GM12878 (cell line): ENCODE measurements around the gene TMEM39B. TPM values are rescaled to one million over a fixed set of nuclear protein-coding genes. Genes with fewer than 3 reads are reported as not detected.
"Not testable (repeated sequence)": the region's sequence is repeated elsewhere in the genome, so short reads cannot be mapped to it uniquely, and the experiment has no call there.

Experiments
- ATAC-seq: fragments of 200-7000 bp; cut with Tn5 transposase; 3 replicates; pipeline ENCODE4 v1.9.1; 2020; ENCODE audit warnings: mild to moderate bottlenecking, moderate library complexity
- BruUV-seq: library from RNA; stranded (reverse); fragments of 400-500 nt; replicated peaks from 2 replicates; lab custom pipeline; 2021; lab: Mats Ljungman, UMichigan
- CTCF ChIA-PET: fragments of 300-600 bp; sonication (Branson Sonifier 250); formaldehyde crosslinking; extraction: SDS; loops from one replicate; lab custom pipeline; 2021; ENCODE audit warnings: inconsistent platforms; lab: Yijun Ruan, JAX
- POLR2A ChIA-PET: fragments of 350-600 bp; formaldehyde crosslinking; extraction: SDS; loops from one replicate; lab custom pipeline; 2021; ENCODE audit warnings: inconsistent platforms; lab: Charles Lee
- RAD21 ChIA-PET: fragments of 300-600 bp; sonication (Branson Sonifier 250); formaldehyde crosslinking; loops from one replicate; lab custom pipeline; 2023; ENCODE audit warnings: antibody characterized with exemption; ENCODE audit not compliant: unreplicated experiment; lab: Charles Lee
- SMC1A ChIA-PET: fragments of 300-600 bp; sonication (Branson Sonifier 250); formaldehyde crosslinking; loops from one replicate; lab custom pipeline; 2023; ENCODE audit not compliant: unreplicated experiment, uncharacterized antibody; lab: Charles Lee
- DNase-seq: peaks from one replicate; pipeline ENCODE4 v3.0.0-alpha.2; 2011; ENCODE audit warnings: low read depth, low spot score
- FAIRE-seq: peaks from 3 replicates; lab custom pipeline; 2011; peaks lifted over from hg19 to GRCh38; lab: Jason Lieb, UNC
- H2AFZ ChIP-seq: 2 replicates; pipeline ENCODE4 v1.6.0; 2011; ENCODE audit warnings: low read depth, low read length, control low read depth; ENCODE audit not compliant: control insufficient read depth
- H3K27ac ChIP-seq: 2 replicates; pipeline ENCODE4 v1.5.1; 2011; ENCODE audit warnings: control low read depth; ENCODE audit not compliant: control insufficient read depth, insufficient read depth
- H3K27me3 ChIP-seq, 2 experiments: replicated peaks in 1 of 2; 2 replicates each; pipeline versions ENCODE4 v1.6.0 to v1.6.1; 2011; ENCODE audit warnings: low read length in 1 of 2; ENCODE audit not compliant: control insufficient read depth in 2 of 2, insufficient read depth in 2 of 2
- H3K36me3 ChIP-seq, 2 experiments: 2 replicates each; pipeline ENCODE4 v1.5.1; 2011; ENCODE audit warnings: low read length in 1 of 2; ENCODE audit not compliant: control insufficient read depth in 2 of 2, insufficient read depth in 2 of 2
- H3K4me1 ChIP-seq: 2 replicates; pipeline ENCODE4 v1.6.1; 2011; ENCODE audit warnings: mild to moderate bottlenecking, low read length, moderate library complexity, mixed read lengths; ENCODE audit not compliant: control insufficient read depth, insufficient read depth
- H3K4me2 ChIP-seq: 2 replicates; pipeline ENCODE4 v1.6.0; 2011; ENCODE audit warnings: control low read depth; ENCODE audit not compliant: control insufficient read depth, insufficient read depth
- H3K4me3 ChIP-seq: fragments of 200-600 bp; sonication (generic); 2 replicates; pipeline ENCODE4 v1.5.1; 2016
- H3K79me2 ChIP-seq: 2 replicates; pipeline ENCODE4 v1.6.0; 2011; ENCODE audit warnings: low read length; ENCODE audit not compliant: control insufficient read depth, insufficient read depth
- H3K9ac ChIP-seq: 2 replicates; pipeline ENCODE4 v1.8.0; 2011; ENCODE audit warnings: low read length, control low read depth, mixed read lengths; ENCODE audit not compliant: control insufficient read depth, insufficient read depth
- H3K9me3 ChIP-seq: replicated peaks from 3 replicates; pipeline ENCODE4 v1.5.1; 2011; ENCODE audit warnings: mild to moderate bottlenecking, low read length; ENCODE audit not compliant: control insufficient read depth, insufficient read depth
- H4K20me1 ChIP-seq: 2 replicates; pipeline ENCODE4 v1.6.0; 2011; ENCODE audit not compliant: control insufficient read depth, insufficient read depth
- CHD2 ChIP-seq: IDR thresholded peaks from 2 replicates; pipeline ENCODE4 v1.6.1; 2011; ENCODE audit warnings: low read depth, low read length, improper control_type of control experiment, borderline replicate concordance
- CTCF ChIP-seq, 3 experiments: IDR thresholded peaks in 2 of 3; conservative IDR thresholded peaks in 1 of 3; 2 replicates each; pipeline ENCODE4 v1.5.1; 2011; ENCODE audit warnings: low read depth in 3 of 3, low read length in 3 of 3, mild to moderate bottlenecking in 3 of 3, control low read depth in 2 of 3, moderate library complexity in 2 of 3, inconsistent platforms in 1 of 3, mixed read lengths in 1 of 3; ENCODE audit not compliant: control insufficient read depth in 2 of 3, insufficient read depth in 1 of 3; ENCODE audit errors: extremely low read depth in 1 of 3
- MYB ChIP-seq: fragments of 150-350 bp; IDR thresholded peaks from 2 replicates; pipeline ENCODE4 v1.6.1; 2014; ENCODE audit warnings: mild to moderate bottlenecking, low read depth, low read length, borderline replicate concordance
- NBN ChIP-seq: fragments of 450-650 bp; IDR thresholded peaks from 2 replicates; pipeline ENCODE4 v1.6.1; 2016
- NFXL1 ChIP-seq: fragments of 450-650 bp; IDR thresholded peaks from 2 replicates; pipeline ENCODE4 v1.6.1; 2017; ENCODE audit warnings: antibody characterized with exemption, mild to moderate bottlenecking, borderline replicate concordance
- RAD21 ChIP-seq: IDR thresholded peaks from 2 replicates; pipeline ENCODE4 v1.6.1; 2011; ENCODE audit warnings: mild to moderate bottlenecking, low read depth, low read length, moderate library complexity; ENCODE audit not compliant: insufficient read depth
- RELA ChIP-seq: fragments of 450-650 bp; IDR thresholded peaks from 2 replicates; pipeline ENCODE4 v1.8.0; 2014; ENCODE audit warnings: borderline replicate concordance; ENCODE audit not compliant: partially characterized antibody
- SMARCA5 ChIP-seq: fragments of 450-650 bp; IDR thresholded peaks from 2 replicates; pipeline ENCODE4 v1.6.1; 2017; ENCODE audit warnings: mild to moderate bottlenecking
- TCF7 ChIP-seq: IDR thresholded peaks from 2 replicates; pipeline ENCODE4 v1.6.1; 2014; ENCODE audit warnings: antibody characterized with exemption, borderline replicate concordance
- WRNIP1 ChIP-seq: IDR thresholded peaks from 2 replicates; pipeline ENCODE4 v1.6.1; 2011; ENCODE audit warnings: low read depth, low read length, improper control_type of control experiment, borderline replicate concordance
- ZNF24 ChIP-seq: fragments of 450-650 bp; IDR thresholded peaks from 2 replicates; pipeline ENCODE4 v1.6.1; 2017; ENCODE audit warnings: antibody characterized with exemption, mild to moderate bottlenecking
- ZNF622 ChIP-seq: fragments of 450-650 bp; IDR thresholded peaks from 2 replicates; pipeline ENCODE4 v1.6.1; 2017; ENCODE audit warnings: mild to moderate bottlenecking, inconsistent platforms
- WGBS: methylation state at CpG from one replicate; pipeline ENCODE4 v1.1.6; 2016; ENCODE audit warnings: low lambda C conversion rate; ENCODE audit not compliant: insufficient replicate concordance, insufficient coverage; ENCODE audit errors: missing lambda C conversion rate; 5-methylcytosine and 5-hydroxymethylcytosine counted together
- in situ Hi-C: fragments of 300-500 bp; cut with MboI; formaldehyde crosslinking; loops from 9 replicates; pipeline ENCODE4 v1.14.3; 2018; ENCODE audit warnings: mixed read lengths
- intact Hi-C: fragments of 100-400 bp; cut with micrococcal nuclease; formaldehyde crosslinking; loops from one replicate; pipeline ENCODE4 v1.14.2; 2022; ENCODE audit not compliant: unreplicated experiment
- polyA plus RNA-seq, 11 experiments: library from polyadenylated mRNA; depleted of rRNA in 4 of 11; unstranded in 6 of 11; stranded (reverse) in 5 of 11; fragments of >200 nt; fragmentation: Nextera tagmentation in 4 of 11; fragmentation: Illumina TruSeq in 1 of 11; extraction: Ambion mirVana in 4 of 11; extraction: Trizol in 1 of 11; gene quantifications; 1 replicate in 1 of 11; 2 replicates in 10 of 11; pipeline versions ENCODE4 v1.2.1 to v1.2.3, GENCODE V29; 2011 to 2016; ENCODE audit warnings: inconsistent platforms in 2 of 11, missing spikeins in 2 of 11, low read depth in 1 of 11
- total RNA-seq, 4 experiments: library from RNA; depleted of rRNA in 3 of 4; stranded (reverse); fragments of >200 nt in 3 of 4; fragmentation: Illumina TruSeq in 1 of 4; extraction: Trizol in 1 of 4; gene quantifications; 2 replicates each; pipeline versions ENCODE4 v1.2.1 to v1.2.3, GENCODE V29; 2013 to 2021
- TF ChIP-seq, protein P1 (sequence below): fragments of 450-650 bp; IDR thresholded peaks from 2 replicates; pipeline ENCODE4 v1.6.1; 2018; ENCODE audit warnings: mild to moderate bottlenecking, low read depth, moderate library complexity; ENCODE audit not compliant: partially characterized antibody

The TMEM39B gene
- total and polyA plus RNA-seq, 10 of the 15 experiments (the other 5 are each of a cell fraction or from before 2014, with no cell fraction given) = 2.3 to 27.2 (median 12.3) TPM

DNA sequence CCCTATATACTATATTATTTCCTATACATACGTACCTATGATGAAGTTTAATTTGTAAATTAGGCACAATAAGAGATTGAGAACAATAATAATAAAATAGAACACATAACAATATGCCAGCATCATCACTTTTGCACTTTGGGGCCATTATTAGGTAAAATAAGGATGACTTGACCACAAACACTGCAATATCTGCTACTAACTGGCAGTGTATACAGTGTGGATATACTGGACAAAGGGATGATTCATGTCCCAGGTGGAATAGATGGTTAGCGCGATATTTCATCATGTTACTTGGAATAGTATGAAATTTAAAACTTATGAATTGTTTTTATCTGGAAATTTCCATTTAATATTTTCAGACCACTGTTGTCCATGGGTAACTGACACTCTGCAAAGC, 71.3 kb downstream of the TMEM39B start:
- CTCF ChIA-PET = no interaction called here
- H3K4me1 ChIP-seq = peaks cover 6% of the 10 kb centered on the region
- no peak for DNase-seq
- intact Hi-C loops (no loop called here), in situ Hi-C loops (no loop called here)
- H3K9me3 ChIP-seq = peaks cover 7% of the 10 kb centered on the region
- RAD21 ChIA-PET = no interaction called here
- H3K4me3 ChIP-seq = no peak overlapping the region
- SMC1A ChIA-PET = no interaction called here
- no peak for FAIRE-seq
- no peak for TF ChIP-seq CTCF (IDR thresholded peaks at IDR 0.05 in 2 of 3, conservative IDR thresholded peaks at IDR 0.05 in 1 of 3; ENCODE audit: control insufficient read depth in 2 of 3, extremely low read depth in 1 of 3, insufficient read depth in 1 of 3, low read depth in 3 of 3, low read length in 3 of 3)
- TF ChIP-seq SMARCA5 = no peak
- no peak for TF ChIP-seq RELA
- TF ChIP-seq ZNF24 = no peak
- TF ChIP-seq MYB = no peak
- no peak for TF ChIP-seq RAD21
- TF ChIP-seq, protein P1, sequence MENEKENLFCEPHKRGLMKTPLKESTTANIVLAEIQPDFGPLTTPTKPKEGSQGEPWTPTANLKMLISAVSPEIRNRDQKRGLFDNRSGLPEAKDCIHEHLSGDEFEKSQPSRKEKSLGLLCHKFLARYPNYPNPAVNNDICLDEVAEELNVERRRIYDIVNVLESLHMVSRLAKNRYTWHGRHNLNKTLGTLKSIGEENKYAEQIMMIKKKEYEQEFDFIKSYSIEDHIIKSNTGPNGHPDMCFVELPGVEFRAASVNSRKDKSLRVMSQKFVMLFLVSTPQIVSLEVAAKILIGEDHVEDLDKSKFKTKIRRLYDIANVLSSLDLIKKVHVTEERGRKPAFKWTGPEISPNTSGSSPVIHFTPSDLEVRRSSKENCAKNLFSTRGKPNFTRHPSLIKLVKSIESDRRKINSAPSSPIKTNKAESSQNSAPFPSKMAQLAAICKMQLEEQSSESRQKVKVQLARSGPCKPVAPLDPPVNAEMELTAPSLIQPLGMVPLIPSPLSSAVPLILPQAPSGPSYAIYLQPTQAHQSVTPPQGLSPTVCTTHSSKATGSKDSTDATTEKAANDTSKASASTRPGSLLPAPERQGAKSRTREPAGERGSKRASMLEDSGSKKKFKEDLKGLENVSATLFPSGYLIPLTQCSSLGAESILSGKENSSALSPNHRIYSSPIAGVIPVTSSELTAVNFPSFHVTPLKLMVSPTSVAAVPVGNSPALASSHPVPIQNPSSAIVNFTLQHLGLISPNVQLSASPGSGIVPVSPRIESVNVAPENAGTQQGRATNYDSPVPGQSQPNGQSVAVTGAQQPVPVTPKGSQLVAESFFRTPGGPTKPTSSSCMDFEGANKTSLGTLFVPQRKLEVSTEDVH = no peak
- no peak for TF ChIP-seq WRNIP1
- TF ChIP-seq CHD2 = no peak
- no peak for TF ChIP-seq ZNF622
- no peak for TF ChIP-seq NBN
- no peak for TF ChIP-seq TCF7
- TF ChIP-seq NFXL1 = no peak
- H3K4me2 ChIP-seq = no peak overlapping the region
- H3K36me3 ChIP-seq = peaks cover 1 to 4% of the 10 kb centered on the region in 2 experiments; a peak in 2 of 4 replicates
- POLR2A ChIA-PET = no interaction called here
- 100% methylated on average over 3 of the region's 3 CpGs for WGBS
- H3K27me3 ChIP-seq = no peaks in the 10 kb centered on the region
- BruUV-seq = no TSS peak
- H3K79me2 ChIP-seq = peaks cover 28% of the 10 kb centered on the region
- H3K27ac ChIP-seq = no peak overlapping the region
- H3K9ac ChIP-seq = no peak overlapping the region
- no peak for ATAC-seq
- no peak overlapping the region for H2AFZ ChIP-seq
- H4K20me1 ChIP-seq = no peaks in the 10 kb centered on the region

- ChIA-PET POLR2A (interaction anchor here (0.7 kb wide), 1 partner anchor 415 kb away, joined by 6 read pairs; no protein-coding TSS in a partner anchor), CTCF (interaction anchor here (0.6 kb wide), 2 partner anchors 11 to 103 kb away, joined by 3 read pairs; no protein-coding TSS in a partner anchor)
- ATAC-seq, SMC1A ChIA-PET, H4K20me1 ChIP-seq, RAD21 ChIA-PET, H3K4me3 ChIP-seq, FAIRE-seq, H3K27me3 ChIP-seq, intact Hi-C loops, BruUV-seq, DNase-seq, H3K9ac ChIP-seq, H3K27ac ChIP-seq, in situ Hi-C loops, H3K4me2 ChIP-seq, H2AFZ ChIP-seq, H3K36me3 ChIP-seq, H3K9me3 ChIP-seq, H3K4me1 ChIP-seq: not testable (repeated sequence)
- 98% methylated on average over 5 of the region's 5 CpGs for WGBS
- H3K79me2 ChIP-seq = peaks cover 20% of the 10 kb centered on the region
These were observed 75.1 kb downstream of the TMEM39B start for GRCh38 chr1:32147799-32148198.
